ENCODE measurements around the gene PARP6.

Gene PARP6

DNA sequence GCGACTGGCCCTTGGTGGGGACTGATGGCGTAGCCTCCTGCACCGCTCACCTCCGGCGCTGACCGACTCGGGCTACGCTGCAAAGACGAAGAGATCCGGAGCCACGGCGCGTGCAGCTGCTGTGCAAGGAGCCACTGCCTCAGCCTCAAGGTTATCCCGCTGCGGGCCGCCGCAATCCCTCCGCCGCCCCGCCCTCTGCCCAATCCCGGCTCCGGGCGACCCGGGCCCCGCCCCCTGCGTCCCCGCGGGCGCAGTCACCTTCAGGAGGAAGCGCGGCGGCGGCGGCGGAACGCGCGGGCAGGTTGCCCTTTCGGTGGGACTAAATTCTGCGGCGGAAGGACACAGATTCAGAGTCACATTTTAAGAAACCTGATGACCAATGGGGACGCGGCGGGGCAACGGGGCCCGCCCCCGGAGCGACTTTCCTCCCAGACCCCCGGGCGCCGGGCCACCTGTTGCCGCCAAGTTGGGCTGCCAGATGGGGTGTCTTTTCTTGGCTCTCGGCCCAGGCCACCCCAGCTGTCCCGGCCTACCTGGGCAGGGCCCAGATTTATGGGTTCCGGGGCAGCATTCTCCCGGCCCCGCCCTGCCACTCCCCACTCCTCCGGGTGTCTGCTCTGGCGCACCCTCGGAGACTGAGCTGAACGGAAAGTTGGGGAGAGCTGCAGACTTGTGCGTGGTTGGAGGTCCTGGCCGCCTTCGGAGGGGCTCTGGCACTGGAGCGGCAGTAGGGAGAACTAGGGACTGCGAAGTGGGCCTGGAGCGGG is 41.1 kb downstream of the PARP6 start, which contains the start of gene PKM:
TSS of gene PKM (minus strand) at position 125 of the 767 bp plus-strand sequence. CDS start 12,093 bp downstream, outside the sequence.
- no peak for TF ChIP-seq EZH2phosphoT487 (IDR thresholded peaks at IDR 0.05; ENCODE audit: low read depth)
- no peak for TF ChIP-seq CTCF (IDR thresholded peaks at IDR 0.05; ENCODE audit: low read depth, low read length)
- peak within 1 kb of the TSS; percentile 82 for H2AFZ ChIP-seq (ENCODE audit: low read depth, low read length)
- peak within 1 kb of the TSS; percentile 91 for H3K9ac ChIP-seq (ENCODE audit: low read length)
- H3K79me2 ChIP-seq (ENCODE audit: low read length), result peaks cover 58% of the 10 kb centered on the region
- peaks cover 32% of the 10 kb centered on the region for H3K36me3 ChIP-seq (replicated peaks; ENCODE audit: low read depth, low read length)
- no peaks in the 10 kb centered on the region for H3K9me3 ChIP-seq (ENCODE audit: insufficient read depth, low read length)
- H3K4me2 ChIP-seq (ENCODE audit: low read length), result peak within 1 kb of the TSS; percentile 89
- H3K4me3 ChIP-seq (ENCODE audit: low read length), result peak within 1 kb of the TSS; percentile 94
- peak within 1 kb of the TSS; percentile 95 for H3K27ac ChIP-seq (ENCODE audit: low read length)
- peaks cover 19% of the 10 kb centered on the region for H3K4me1 ChIP-seq (ENCODE audit: low read length)
- peaks cover 12% of the 10 kb centered on the region for H4K20me1 ChIP-seq (ENCODE audit: insufficient read depth, low read length)
- no peaks in the 10 kb centered on the region for H3K27me3 ChIP-seq (ENCODE audit: low read depth, low read length)

- Histone ChIP-seq H4K20me1 (ENCODE audit: insufficient read depth, low read length) (peaks cover 20% of the 10 kb centered on the region), H3K9ac (ENCODE audit: low read length) (peak overlapping the region; percentile 91), H2AFZ (ENCODE audit: low read depth, low read length) (no peak overlapping the region), H3K4me3 (ENCODE audit: low read length) (peak overlapping the region; percentile 94), H3K79me2 (ENCODE audit: low read length) (peaks cover 66% of the 10 kb centered on the region), H3K4me1 (ENCODE audit: low read length) (peaks cover 27% of the 10 kb centered on the region), H3K27ac (ENCODE audit: low read length) (peak overlapping the region; percentile 95), H3K4me2 (ENCODE audit: low read length) (peak overlapping the region; percentile 78), H3K27me3 (ENCODE audit: low read depth, low read length) (no peaks in the 10 kb centered on the region), H3K9me3 (ENCODE audit: insufficient read depth, low read length) (no peaks in the 10 kb centered on the region), H3K36me3 (replicated peaks; ENCODE audit: low read depth, low read length) (peaks cover 38% of the 10 kb centered on the region)
- TF ChIP-seq EZH2phosphoT487 (IDR thresholded peaks at IDR 0.05; ENCODE audit: low read depth) (no peak), CTCF (IDR thresholded peaks at IDR 0.05; ENCODE audit: low read depth, low read length) (no peak)
Measured at GRCh38 chr15:72230197-72231065, 41.9 kb downstream of the PARP6 start.

DNA sequence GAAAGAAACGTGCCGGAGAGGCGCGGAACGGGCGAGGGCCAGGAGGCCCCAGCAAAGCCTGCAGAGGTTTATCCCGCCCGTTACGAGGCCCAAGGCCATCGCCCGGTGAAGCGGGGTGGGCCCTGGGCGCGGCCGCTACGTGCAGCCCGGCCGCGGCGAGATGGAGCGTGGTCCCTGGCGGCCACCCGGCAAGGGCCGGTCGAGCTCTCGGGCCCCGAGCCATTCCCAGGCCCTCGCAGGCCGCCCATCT is 42.5 kb downstream of the PARP6 start:
- Histone ChIP-seq H3K27me3 (ENCODE audit: low read depth, low read length) (no peaks in the 10 kb centered on the region), H3K27ac (ENCODE audit: low read length) (peak overlapping the region; percentile 95), H3K9me3 (ENCODE audit: insufficient read depth, low read length) (no peaks in the 10 kb centered on the region), H2AFZ (ENCODE audit: low read depth, low read length) (no peak overlapping the region), H3K79me2 (ENCODE audit: low read length) (peaks cover 72% of the 10 kb centered on the region), H3K4me3 (ENCODE audit: low read length) (peak overlapping the region; percentile 94), H3K4me1 (ENCODE audit: low read length) (peaks cover 31% of the 10 kb centered on the region), H3K4me2 (ENCODE audit: low read length) (peak overlapping the region; percentile 78), H3K36me3 (replicated peaks; ENCODE audit: low read depth, low read length) (peaks cover 41% of the 10 kb centered on the region), H4K20me1 (ENCODE audit: insufficient read depth, low read length) (peaks cover 24% of the 10 kb centered on the region), H3K9ac (ENCODE audit: low read length) (peak overlapping the region; percentile 91)
- TF ChIP-seq EZH2phosphoT487 (IDR thresholded peaks at IDR 0.05; ENCODE audit: low read depth) (no peak), CTCF (IDR thresholded peaks at IDR 0.05; ENCODE audit: low read depth, low read length) (no peak)

All from OCI-LY3 (cell line).